GM12878 (cell line): ENCODE measurements around the gene CREB5. TPM values are rescaled to one million over a fixed set of nuclear protein-coding genes. Genes with fewer than 3 reads are reported as not detected.

Experiments used
- CEBPB ChIP-seq, 2 experiments: fragments of 150-350 bp in 1 of 2; IDR thresholded peaks; 2 replicates each; pipeline ENCODE4 v1.6.1; 2012 to 2014; ENCODE audit warnings: low read depth in 2 of 2, low read length in 2 of 2, borderline replicate concordance in 1 of 2, inconsistent platforms in 1 of 2
- CHD1 ChIP-seq: IDR thresholded peaks from 2 replicates; pipeline ENCODE4 v1.6.1; 2012; ENCODE audit warnings: low read depth, low read length, improper control_type of control experiment
- CHD4 ChIP-seq: fragments of 200-600 bp; sonication (generic); IDR thresholded peaks from 2 replicates; pipeline ENCODE4 v1.6.1; 2016; ENCODE audit warnings: mild to moderate bottlenecking
- CREM ChIP-seq: IDR thresholded peaks from 2 replicates; pipeline ENCODE4 v1.6.1; 2014; ENCODE audit warnings: antibody characterized with exemption, low read depth
- JUNB ChIP-seq: IDR thresholded peaks from 2 replicates; pipeline ENCODE4 v1.6.1; 2016; ENCODE audit warnings: antibody characterized with exemption, mild to moderate bottlenecking
- KLF5 ChIP-seq: fragments of 450-650 bp; IDR thresholded peaks from 2 replicates; pipeline ENCODE4 v1.6.1; 2014; ENCODE audit warnings: mild to moderate bottlenecking; ENCODE audit not compliant: partially characterized antibody
- NBN ChIP-seq: fragments of 450-650 bp; IDR thresholded peaks from 2 replicates; pipeline ENCODE4 v1.6.1; 2016
- RCOR1 ChIP-seq: conservative IDR thresholded peaks from 2 replicates; pipeline ENCODE4 v1.6.1; 2012; ENCODE audit warnings: low read depth, low read length, improper control_type of control experiment
- SMAD5 ChIP-seq: IDR thresholded peaks from 2 replicates; pipeline ENCODE4 v1.6.1; 2016; ENCODE audit warnings: antibody characterized with exemption, low read depth
- SRF ChIP-seq, 2 experiments: IDR thresholded peaks; 2 replicates each; pipeline ENCODE4 v1.6.1; 2011; ENCODE audit warnings: low read depth in 2 of 2, low read length in 2 of 2, mild to moderate bottlenecking in 1 of 2, moderate library complexity in 1 of 2
- TCF12 ChIP-seq: IDR thresholded peaks from 2 replicates; pipeline ENCODE4 v1.6.1; 2011; ENCODE audit warnings: low read depth, mild to moderate bottlenecking, low read length
- WRNIP1 ChIP-seq: IDR thresholded peaks from 2 replicates; pipeline ENCODE4 v1.6.1; 2011; ENCODE audit warnings: low read depth, low read length, improper control_type of control experiment, borderline replicate concordance
- polyA plus RNA-seq, 11 experiments: library from polyadenylated mRNA; depleted of rRNA in 4 of 11; unstranded in 6 of 11; stranded (reverse) in 5 of 11; fragments of >200 nt; fragmentation: Nextera tagmentation in 4 of 11; fragmentation: Illumina TruSeq in 1 of 11; extraction: Ambion mirVana in 4 of 11; extraction: Trizol in 1 of 11; gene quantifications; 1 replicate in 1 of 11; 2 replicates in 10 of 11; pipeline versions ENCODE4 v1.2.1 to v1.2.3, GENCODE V29; 2011 to 2016; ENCODE audit warnings: inconsistent platforms in 2 of 11, missing spikeins in 2 of 11, low read depth in 1 of 11
- total RNA-seq, 4 experiments: library from RNA; depleted of rRNA in 3 of 4; stranded (reverse); fragments of >200 nt in 3 of 4; fragmentation: Illumina TruSeq in 1 of 4; extraction: Trizol in 1 of 4; gene quantifications; 2 replicates each; pipeline versions ENCODE4 v1.2.1 to v1.2.3, GENCODE V29; 2013 to 2021
- TF ChIP-seq, protein P1 (sequence below): fragments of 450-650 bp; IDR thresholded peaks from 2 replicates; pipeline ENCODE4 v1.6.1; 2017; ENCODE audit warnings: borderline replicate concordance
- TF ChIP-seq, protein P2 (sequence below): IDR thresholded peaks from 2 replicates; pipeline ENCODE4 v1.6.1; 2012; ENCODE audit warnings: low read depth, low read length, improper control_type of control experiment
- TF ChIP-seq, protein P3 (sequence below): fragments of 150-350 bp; IDR thresholded peaks from 2 replicates; pipeline ENCODE4 v1.6.1; 2016; ENCODE audit warnings: low read depth, low read length
- TF ChIP-seq, protein P4 (sequence below): fragments of 450-650 bp; formaldehyde crosslinking; IDR thresholded peaks from 2 replicates; pipeline ENCODE4 v1.4.0; 2022; ENCODE audit warnings: mild to moderate bottlenecking, moderate library complexity
- TF ChIP-seq, protein P5 (sequence below): IDR thresholded peaks from 2 replicates; pipeline ENCODE4 v1.6.1; 2011; ENCODE audit warnings: low read depth, mild to moderate bottlenecking, low read length, moderate library complexity, borderline replicate concordance; ENCODE audit errors: extremely low read depth

Gene CREB5
- total and polyA plus RNA-seq, 10 of the 15 experiments (the other 5 are each of a cell fraction or from before 2014, with no cell fraction given), result 12.9 to 74.1 (median 53.0) TPM

DNA sequence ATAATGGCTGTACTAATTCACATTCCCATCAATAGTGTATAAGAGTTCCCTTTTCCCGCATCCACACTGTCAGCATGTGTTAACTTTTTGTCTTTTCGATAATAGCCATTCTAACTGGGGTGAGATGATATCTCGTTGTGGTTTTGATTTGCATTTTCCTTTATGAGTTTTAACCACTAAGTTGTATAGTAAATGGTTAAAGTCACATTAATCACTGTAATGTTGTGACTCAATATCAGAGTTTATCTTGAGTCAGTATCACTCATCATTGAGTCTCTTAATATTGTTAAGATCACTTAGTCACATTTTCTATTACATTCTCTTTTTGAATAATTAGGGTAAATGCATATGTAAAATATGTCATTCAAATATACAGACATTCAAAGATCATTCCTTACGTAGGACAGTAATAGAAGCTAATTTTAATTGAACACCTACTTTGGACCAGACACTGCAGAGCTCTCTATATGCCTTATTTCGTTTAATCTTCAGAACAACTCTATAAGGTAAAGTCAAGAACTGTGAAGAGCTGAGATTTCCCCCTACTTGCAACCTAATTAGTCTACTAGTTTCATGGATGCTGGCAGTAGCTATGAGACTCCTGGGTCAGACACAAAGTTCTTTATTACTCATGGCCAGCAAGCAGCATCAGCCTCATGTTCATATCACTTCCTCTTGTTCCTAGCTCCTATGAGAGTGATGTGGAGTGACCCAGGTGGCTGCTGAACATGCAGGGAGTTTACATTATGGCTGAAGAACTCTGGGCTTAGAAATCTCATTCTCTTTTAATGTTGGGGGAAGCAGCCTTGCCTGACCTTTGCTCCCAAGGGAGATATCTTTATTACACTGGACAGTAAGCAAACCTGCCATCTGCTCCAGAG is 30.5 kb downstream of the CREB5 start (continued):
- TF ChIP-seq, protein P1, sequence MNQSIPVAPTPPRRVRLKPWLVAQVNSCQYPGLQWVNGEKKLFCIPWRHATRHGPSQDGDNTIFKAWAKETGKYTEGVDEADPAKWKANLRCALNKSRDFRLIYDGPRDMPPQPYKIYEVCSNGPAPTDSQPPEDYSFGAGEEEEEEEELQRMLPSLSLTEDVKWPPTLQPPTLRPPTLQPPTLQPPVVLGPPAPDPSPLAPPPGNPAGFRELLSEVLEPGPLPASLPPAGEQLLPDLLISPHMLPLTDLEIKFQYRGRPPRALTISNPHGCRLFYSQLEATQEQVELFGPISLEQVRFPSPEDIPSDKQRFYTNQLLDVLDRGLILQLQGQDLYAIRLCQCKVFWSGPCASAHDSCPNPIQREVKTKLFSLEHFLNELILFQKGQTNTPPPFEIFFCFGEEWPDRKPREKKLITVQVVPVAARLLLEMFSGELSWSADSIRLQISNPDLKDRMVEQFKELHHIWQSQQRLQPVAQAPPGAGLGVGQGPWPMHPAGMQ, result no peak
- no peak for TF ChIP-seq WRNIP1
- TF ChIP-seq SMAD5, result no peak
- TF ChIP-seq JUNB, result peak; percentile 99
- TF ChIP-seq CHD1, result no peak
- TF ChIP-seq RCOR1, result no peak
- TF ChIP-seq KLF5, result no peak
- TF ChIP-seq, protein P2, sequence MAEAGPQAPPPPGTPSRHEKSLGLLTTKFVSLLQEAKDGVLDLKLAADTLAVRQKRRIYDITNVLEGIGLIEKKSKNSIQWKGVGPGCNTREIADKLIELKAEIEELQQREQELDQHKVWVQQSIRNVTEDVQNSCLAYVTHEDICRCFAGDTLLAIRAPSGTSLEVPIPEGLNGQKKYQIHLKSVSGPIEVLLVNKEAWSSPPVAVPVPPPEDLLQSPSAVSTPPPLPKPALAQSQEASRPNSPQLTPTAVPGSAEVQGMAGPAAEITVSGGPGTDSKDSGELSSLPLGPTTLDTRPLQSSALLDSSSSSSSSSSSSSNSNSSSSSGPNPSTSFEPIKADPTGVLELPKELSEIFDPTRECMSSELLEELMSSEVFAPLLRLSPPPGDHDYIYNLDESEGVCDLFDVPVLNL, result no peak
- TF ChIP-seq, protein P3, sequence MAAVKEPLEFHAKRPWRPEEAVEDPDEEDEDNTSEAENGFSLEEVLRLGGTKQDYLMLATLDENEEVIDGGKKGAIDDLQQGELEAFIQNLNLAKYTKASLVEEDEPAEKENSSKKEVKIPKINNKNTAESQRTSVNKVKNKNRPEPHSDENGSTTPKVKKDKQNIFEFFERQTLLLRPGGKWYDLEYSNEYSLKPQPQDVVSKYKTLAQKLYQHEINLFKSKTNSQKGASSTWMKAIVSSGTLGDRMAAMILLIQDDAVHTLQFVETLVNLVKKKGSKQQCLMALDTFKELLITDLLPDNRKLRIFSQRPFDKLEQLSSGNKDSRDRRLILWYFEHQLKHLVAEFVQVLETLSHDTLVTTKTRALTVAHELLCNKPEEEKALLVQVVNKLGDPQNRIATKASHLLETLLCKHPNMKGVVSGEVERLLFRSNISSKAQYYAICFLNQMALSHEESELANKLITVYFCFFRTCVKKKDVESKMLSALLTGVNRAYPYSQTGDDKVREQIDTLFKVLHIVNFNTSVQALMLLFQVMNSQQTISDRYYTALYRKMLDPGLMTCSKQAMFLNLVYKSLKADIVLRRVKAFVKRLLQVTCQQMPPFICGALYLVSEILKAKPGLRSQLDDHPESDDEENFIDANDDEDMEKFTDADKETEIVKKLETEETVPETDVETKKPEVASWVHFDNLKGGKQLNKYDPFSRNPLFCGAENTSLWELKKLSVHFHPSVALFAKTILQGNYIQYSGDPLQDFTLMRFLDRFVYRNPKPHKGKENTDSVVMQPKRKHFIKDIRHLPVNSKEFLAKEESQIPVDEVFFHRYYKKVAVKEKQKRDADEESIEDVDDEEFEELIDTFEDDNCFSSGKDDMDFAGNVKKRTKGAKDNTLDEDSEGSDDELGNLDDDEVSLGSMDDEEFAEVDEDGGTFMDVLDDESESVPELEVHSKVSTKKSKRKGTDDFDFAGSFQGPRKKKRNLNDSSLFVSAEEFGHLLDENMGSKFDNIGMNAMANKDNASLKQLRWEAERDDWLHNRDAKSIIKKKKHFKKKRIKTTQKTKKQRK, result no peak
- TF ChIP-seq, protein P4, sequence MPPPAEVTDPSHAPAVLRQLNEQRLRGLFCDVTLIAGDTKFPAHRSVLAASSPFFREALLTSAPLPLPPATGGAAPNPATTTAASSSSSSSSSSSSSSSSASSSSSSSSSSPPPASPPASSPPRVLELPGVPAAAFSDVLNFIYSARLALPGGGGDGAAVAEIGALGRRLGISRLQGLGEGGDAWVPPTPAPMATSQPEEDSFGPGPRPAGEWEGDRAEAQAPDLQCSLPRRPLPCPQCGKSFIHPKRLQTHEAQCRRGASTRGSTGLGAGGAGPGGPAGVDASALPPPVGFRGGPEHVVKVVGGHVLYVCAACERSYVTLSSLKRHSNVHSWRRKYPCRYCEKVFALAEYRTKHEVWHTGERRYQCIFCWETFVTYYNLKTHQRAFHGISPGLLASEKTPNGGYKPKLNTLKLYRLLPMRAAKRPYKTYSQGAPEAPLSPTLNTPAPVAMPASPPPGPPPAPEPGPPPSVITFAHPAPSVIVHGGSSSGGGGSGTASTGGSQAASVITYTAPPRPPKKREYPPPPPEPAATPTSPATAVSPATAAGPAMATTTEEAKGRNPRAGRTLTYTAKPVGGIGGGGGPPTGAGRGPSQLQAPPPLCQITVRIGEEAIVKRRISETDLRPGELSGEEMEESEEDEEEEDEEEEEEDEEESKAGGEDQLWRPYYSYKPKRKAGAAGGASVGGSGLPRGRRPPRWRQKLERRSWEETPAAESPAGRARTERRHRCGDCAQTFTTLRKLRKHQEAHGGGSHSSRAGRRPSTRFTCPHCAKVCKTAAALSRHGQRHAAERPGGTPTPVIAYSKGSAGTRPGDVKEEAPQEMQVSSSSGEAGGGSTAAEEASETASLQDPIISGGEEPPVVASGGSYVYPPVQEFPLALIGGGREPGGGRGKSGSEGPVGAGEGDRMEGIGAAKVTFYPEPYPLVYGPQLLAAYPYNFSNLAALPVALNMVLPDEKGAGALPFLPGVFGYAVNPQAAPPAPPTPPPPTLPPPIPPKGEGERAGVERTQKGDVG (CRISPR knock-in tag), result no peak
- 0 out of 2 replicates have a peak, but pooled peaks have one; percentile 18 for TF ChIP-seq TCF12
- TF ChIP-seq, protein P5, sequence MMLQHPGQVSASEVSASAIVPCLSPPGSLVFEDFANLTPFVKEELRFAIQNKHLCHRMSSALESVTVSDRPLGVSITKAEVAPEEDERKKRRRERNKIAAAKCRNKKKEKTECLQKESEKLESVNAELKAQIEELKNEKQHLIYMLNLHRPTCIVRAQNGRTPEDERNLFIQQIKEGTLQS, result no peak
- no peak for TF ChIP-seq CHD4
- TF ChIP-seq NBN, result peak; percentile 19; the same call in 1 of the 2 replicates
- TF ChIP-seq CREM, result peak; percentile 86
- no peak for TF ChIP-seq SRF (IDR thresholded peaks at IDR 0.05; ENCODE audit: low read depth in 2 of 2, low read length in 2 of 2)
- TF ChIP-seq CEBPB (IDR thresholded peaks at IDR 0.05; ENCODE audit: borderline replicate concordance in 1 of 2, low read depth in 2 of 2, low read length in 2 of 2), result no peak
